ENCODE results near the gene CEP104. TPM values are rescaled to one million over a fixed set of nuclear protein-coding genes. Genes with fewer than 3 reads are reported as not detected.

Gene CEP104
- total RNA-seq, 2 donors from 2014 or later = 41.1 to 52.7 TPM

- Histone ChIP-seq H3K9ac (ENCODE audit: low read depth in 2 of 2, low read length in 2 of 2) (no peak overlapping the region), H3K9me3 (no peaks in the 10 kb centered on the region), H3K27me3 (no peaks in the 10 kb centered on the region), H3K27ac (no peak overlapping the region), H3K4me1 (no peaks in the 10 kb centered on the region), H3K4me3 (no peak overlapping the region), H3K36me3 (peaks cover 5% of the 10 kb centered on the region)
- no peak for TF ChIP-seq CTCF (IDR thresholded peaks at IDR 0.05)
- DNase-seq = no peak
- intact Hi-C loops (cut with DNase I) = no loop called here
Measured at GRCh38 chr1:3886106-3886670, 29.2 kb upstream of the CEP104 start.

GRCh38 chr1:3885611-3886010 lies 28.6 kb upstream of the CEP104 start:
- H3K4me1 ChIP-seq = no peaks in the 10 kb centered on the region
- no peak for TF ChIP-seq CTCF (IDR thresholded peaks at IDR 0.05)
- H3K27me3 ChIP-seq = no peaks in the 10 kb centered on the region
- H3K4me3 ChIP-seq = no peak overlapping the region
- peaks cover 5% of the 10 kb centered on the region for H3K36me3 ChIP-seq
- intact Hi-C loops (cut with DNase I) = no loop called here
- DNase-seq = no peak
- H3K9me3 ChIP-seq = no peaks in the 10 kb centered on the region
- H3K9ac ChIP-seq (ENCODE audit: low read depth in 2 of 2, low read length in 2 of 2) = no peak overlapping the region
- H3K27ac ChIP-seq = no peak overlapping the region

GRCh38 chr1:3884966-3885365 lies 28.0 kb upstream of the CEP104 start:
- Histone ChIP-seq H3K4me3 (no peak overlapping the region), H3K9me3 (no peaks in the 10 kb centered on the region), H3K9ac (ENCODE audit: low read depth in 2 of 2, low read length in 2 of 2) (no peak overlapping the region), H3K27me3 (no peaks in the 10 kb centered on the region), H3K27ac (no peak overlapping the region), H3K4me1 (no peaks in the 10 kb centered on the region), H3K36me3 (peaks cover 5% of the 10 kb centered on the region)
- no peak for DNase-seq
- no peak for TF ChIP-seq CTCF (IDR thresholded peaks at IDR 0.05)
- intact Hi-C loops (cut with DNase I) = no loop called here

- no peak for DNase-seq
- H3K27me3 ChIP-seq = no peaks in the 10 kb centered on the region
- no peak for TF ChIP-seq CTCF (IDR thresholded peaks at IDR 0.05)
- no peaks in the 10 kb centered on the region for H3K4me1 ChIP-seq
- intact Hi-C loops (cut with DNase I) = no loop called here
- no peak overlapping the region for H3K9ac ChIP-seq (ENCODE audit: low read depth in 2 of 2, low read length in 2 of 2)
- H3K9me3 ChIP-seq = no peaks in the 10 kb centered on the region
- no peak overlapping the region for H3K27ac ChIP-seq
- no peak overlapping the region for H3K4me3 ChIP-seq
- peaks cover 5% of the 10 kb centered on the region for H3K36me3 ChIP-seq
Measured at GRCh38 chr1:3883194-3883925, 26.3 kb upstream of the CEP104 start.

GRCh38 chr1:3881193-3881480 lies 24.1 kb upstream of the CEP104 start:
- H3K9ac ChIP-seq (ENCODE audit: low read depth in 2 of 2, low read length in 2 of 2) = no peak overlapping the region
- H3K4me1 ChIP-seq = no peaks in the 10 kb centered on the region
- TF ChIP-seq CTCF (IDR thresholded peaks at IDR 0.05) = no peak
- H3K27me3 ChIP-seq = no peaks in the 10 kb centered on the region
- H3K9me3 ChIP-seq = no peaks in the 10 kb centered on the region
- no peak overlapping the region for H3K27ac ChIP-seq
- DNase-seq = no peak
- H3K36me3 ChIP-seq = peaks cover 4% of the 10 kb centered on the region
- intact Hi-C loops (cut with DNase I) = no loop called here
- no peak overlapping the region for H3K4me3 ChIP-seq

All from colonic mucosa (tissue), 4 donors.